PC-9 (cell line): ENCODE measurements around the gene EXOC1L.

ENCODE experiments used
- EZH2 ChIP-seq: fragments of 200-600 bp; sonication (generic); IDR thresholded peaks from 2 replicates; pipeline ENCODE4 v1.8.0; 2017; ENCODE audit warnings: antibody characterized with exemption, low read depth
- TF ChIP-seq, protein P1 (sequence below): fragments of 200-600 bp; sonication (generic); conservative IDR thresholded peaks from 2 replicates; pipeline ENCODE4 v1.6.1; 2017; ENCODE audit warnings: mixed run types, antibody characterized with exemption, mild to moderate bottlenecking, moderate library complexity

DNA sequence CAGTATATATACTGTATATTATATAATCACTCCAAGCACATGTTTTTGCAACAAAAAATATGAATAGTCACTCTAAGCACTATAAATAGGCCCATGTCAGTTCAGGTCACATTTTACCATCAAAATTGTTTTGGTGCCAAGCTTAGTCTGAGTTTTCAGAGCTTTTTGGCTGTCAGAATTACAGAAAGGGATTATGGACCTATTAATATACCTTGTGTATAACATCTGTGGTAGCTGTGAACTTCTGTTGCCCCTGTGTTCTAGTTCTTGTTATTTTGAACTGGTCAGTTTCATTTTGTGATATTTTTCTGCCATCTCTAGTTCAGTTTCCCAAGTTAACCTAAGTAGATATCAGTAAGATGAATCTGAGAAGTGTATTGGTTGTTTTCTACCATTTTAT lies 56.8 kb downstream of the EXOC1L start:
- TF ChIP-seq, protein P1, sequence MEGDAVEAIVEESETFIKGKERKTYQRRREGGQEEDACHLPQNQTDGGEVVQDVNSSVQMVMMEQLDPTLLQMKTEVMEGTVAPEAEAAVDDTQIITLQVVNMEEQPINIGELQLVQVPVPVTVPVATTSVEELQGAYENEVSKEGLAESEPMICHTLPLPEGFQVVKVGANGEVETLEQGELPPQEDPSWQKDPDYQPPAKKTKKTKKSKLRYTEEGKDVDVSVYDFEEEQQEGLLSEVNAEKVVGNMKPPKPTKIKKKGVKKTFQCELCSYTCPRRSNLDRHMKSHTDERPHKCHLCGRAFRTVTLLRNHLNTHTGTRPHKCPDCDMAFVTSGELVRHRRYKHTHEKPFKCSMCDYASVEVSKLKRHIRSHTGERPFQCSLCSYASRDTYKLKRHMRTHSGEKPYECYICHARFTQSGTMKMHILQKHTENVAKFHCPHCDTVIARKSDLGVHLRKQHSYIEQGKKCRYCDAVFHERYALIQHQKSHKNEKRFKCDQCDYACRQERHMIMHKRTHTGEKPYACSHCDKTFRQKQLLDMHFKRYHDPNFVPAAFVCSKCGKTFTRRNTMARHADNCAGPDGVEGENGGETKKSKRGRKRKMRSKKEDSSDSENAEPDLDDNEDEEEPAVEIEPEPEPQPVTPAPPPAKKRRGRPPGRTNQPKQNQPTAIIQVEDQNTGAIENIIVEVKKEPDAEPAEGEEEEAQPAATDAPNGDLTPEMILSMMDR, result no peak
- TF ChIP-seq EZH2, result no peak
